ENCODE data around the gene GTSF1L.

The GTSF1L gene

GRCh38 chr20:43744151-43744611 is 17.4 kb upstream of the GTSF1L start:
- Histone ChIP-seq H3K9me3 (ENCODE audit: insufficient read depth, low read depth, low read length) (no peaks in the 10 kb centered on the region), H3K36me3 (ENCODE audit: insufficient read depth, low read depth, low read length) (no peaks in the 10 kb centered on the region), H3K27ac (ENCODE audit: low read length) (no peak overlapping the region), H3K4me3 (ENCODE audit: low read length) (no peak overlapping the region), H3K9ac (ENCODE audit: low read depth, low read length) (no peak overlapping the region), H3K4me1 (ENCODE audit: insufficient read depth, low read length) (no peaks in the 10 kb centered on the region), H3K27me3 (ENCODE audit: insufficient read depth, low read length) (no peaks in the 10 kb centered on the region)

- H3K36me3 ChIP-seq (ENCODE audit: insufficient read depth, low read depth, low read length), result no peaks in the 10 kb centered on the region
- H3K4me3 ChIP-seq (ENCODE audit: low read length), result no peak overlapping the region
- no peak overlapping the region for H3K27ac ChIP-seq (ENCODE audit: low read length)
- no peak overlapping the region for H3K9ac ChIP-seq (ENCODE audit: low read depth, low read length)
- no peaks in the 10 kb centered on the region for H3K9me3 ChIP-seq (ENCODE audit: insufficient read depth, low read depth, low read length)
- no peaks in the 10 kb centered on the region for H3K27me3 ChIP-seq (ENCODE audit: insufficient read depth, low read length)
- H3K4me1 ChIP-seq (ENCODE audit: insufficient read depth, low read length), result no peaks in the 10 kb centered on the region
These were observed 13.8 kb upstream of the GTSF1L start for GRCh38 chr20:43740642-43741041.

- Histone ChIP-seq H3K4me1 (ENCODE audit: insufficient read depth, low read length) (no peaks in the 10 kb centered on the region), H3K27ac (ENCODE audit: low read length) (no peak overlapping the region), H3K36me3 (ENCODE audit: insufficient read depth, low read depth, low read length) (no peaks in the 10 kb centered on the region)
These were observed 12.4 kb upstream of the GTSF1L start for GRCh38 chr20:43739148-43739749.

DNA sequence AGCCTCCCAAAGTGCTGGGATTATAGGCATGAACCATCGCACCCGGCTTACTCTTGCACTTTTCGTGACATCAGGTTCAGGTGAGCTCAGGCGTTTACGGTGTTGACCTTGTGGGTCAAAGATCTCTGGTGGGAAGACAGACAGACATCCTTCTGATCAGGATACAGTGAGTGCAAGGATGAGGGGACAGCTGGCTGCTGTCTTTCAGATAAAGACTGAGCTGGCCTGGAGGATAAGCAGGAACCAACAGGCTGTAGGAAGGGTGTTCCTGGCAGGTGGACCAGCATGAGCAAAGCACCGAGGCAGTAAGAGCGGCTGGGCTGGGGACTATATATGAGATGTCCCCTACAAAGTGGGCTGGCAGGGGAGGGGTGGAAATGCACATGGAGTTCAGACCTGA is 11.1 kb upstream of the GTSF1L start:
- Histone ChIP-seq H3K4me3 (ENCODE audit: low read length) (no peak overlapping the region), H3K4me1 (ENCODE audit: insufficient read depth, low read length) (no peaks in the 10 kb centered on the region), H3K9me3 (ENCODE audit: insufficient read depth, low read depth, low read length) (no peaks in the 10 kb centered on the region), H3K36me3 (ENCODE audit: insufficient read depth, low read depth, low read length) (no peaks in the 10 kb centered on the region), H3K27me3 (ENCODE audit: insufficient read depth, low read length) (no peaks in the 10 kb centered on the region), H3K27ac (ENCODE audit: low read length) (no peak overlapping the region), H3K9ac (ENCODE audit: low read depth, low read length) (no peak overlapping the region)

More at GRCh38 chr20:43739148-43739749, 12.4 kb upstream of the GTSF1L start:
- H3K27me3 ChIP-seq (ENCODE audit: insufficient read depth, low read length), result no peaks in the 10 kb centered on the region
- H3K9ac ChIP-seq (ENCODE audit: low read depth, low read length), result no peak overlapping the region
- no peaks in the 10 kb centered on the region for H3K9me3 ChIP-seq (ENCODE audit: insufficient read depth, low read depth, low read length)
- H3K4me3 ChIP-seq (ENCODE audit: low read length), result no peak overlapping the region

GRCh38 chr20:43736588-43737158 is 9.9 kb upstream of the GTSF1L start:
- H3K27me3 ChIP-seq (ENCODE audit: insufficient read depth, low read length), result no peaks in the 10 kb centered on the region
- no peak overlapping the region for H3K27ac ChIP-seq (ENCODE audit: low read length)
- H3K9ac ChIP-seq (ENCODE audit: low read depth, low read length), result no peak overlapping the region

DNA sequence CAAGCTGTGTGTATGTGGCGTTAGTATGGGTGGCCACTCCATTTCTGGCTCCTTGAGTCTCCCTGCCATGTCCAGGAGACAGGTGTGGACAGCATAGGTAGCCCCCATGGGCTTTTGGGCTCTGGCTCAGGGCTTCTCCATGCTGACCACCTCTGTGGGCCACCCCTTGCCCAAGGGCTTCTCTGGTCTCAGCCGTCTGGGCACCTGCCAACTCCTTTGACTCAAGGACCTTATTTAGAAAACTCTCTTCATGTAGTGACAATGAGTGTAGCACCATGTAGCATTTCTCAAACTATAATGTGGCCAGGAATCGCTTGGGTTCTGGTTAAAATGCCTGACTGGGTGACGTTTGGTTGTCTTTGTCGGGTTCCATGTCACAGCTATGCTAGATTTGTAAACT is 5.1 kb upstream of the GTSF1L start:
- Histone ChIP-seq H3K4me1 (ENCODE audit: insufficient read depth, low read length) (no peaks in the 10 kb centered on the region), H3K27me3 (ENCODE audit: insufficient read depth, low read length) (no peaks in the 10 kb centered on the region), H3K27ac (ENCODE audit: low read length) (no peak overlapping the region), H3K36me3 (ENCODE audit: insufficient read depth, low read depth, low read length) (no peaks in the 10 kb centered on the region), H3K9ac (ENCODE audit: low read depth, low read length) (no peak overlapping the region), H3K4me3 (ENCODE audit: low read length) (no peak overlapping the region), H3K9me3 (ENCODE audit: insufficient read depth, low read depth, low read length) (no peaks in the 10 kb centered on the region)

More at GRCh38 chr20:43736588-43737158, 9.9 kb upstream of the GTSF1L start:
- no peaks in the 10 kb centered on the region for H3K9me3 ChIP-seq (ENCODE audit: insufficient read depth, low read depth, low read length)
- no peak overlapping the region for H3K4me3 ChIP-seq (ENCODE audit: low read length)
- H3K4me1 ChIP-seq (ENCODE audit: insufficient read depth, low read length), result no peaks in the 10 kb centered on the region
- no peaks in the 10 kb centered on the region for H3K36me3 ChIP-seq (ENCODE audit: insufficient read depth, low read depth, low read length)

DNA sequence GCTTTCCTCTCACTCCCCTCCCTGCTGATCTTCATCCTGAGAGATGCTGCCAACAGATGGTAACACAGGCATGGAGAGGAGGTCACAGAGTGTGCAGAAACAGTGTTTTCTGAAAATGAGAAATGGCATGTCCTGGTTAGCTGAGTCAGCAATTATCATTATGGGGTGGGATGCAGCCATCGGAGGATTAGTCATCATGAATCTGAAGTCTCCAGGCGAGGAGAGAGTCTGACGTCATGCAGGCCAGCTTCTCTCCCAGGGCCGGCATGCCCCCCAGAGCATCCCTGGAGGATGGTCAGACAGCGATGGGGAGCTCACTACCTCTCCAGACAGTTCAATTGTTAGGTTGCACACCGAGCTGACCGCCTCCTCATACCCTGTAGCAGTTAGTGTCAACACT is 4.7 kb upstream of the GTSF1L start:
- H3K4me1 ChIP-seq (ENCODE audit: insufficient read depth, low read length), result no peaks in the 10 kb centered on the region
- no peaks in the 10 kb centered on the region for H3K27me3 ChIP-seq (ENCODE audit: insufficient read depth, low read length)
- H3K9ac ChIP-seq (ENCODE audit: low read depth, low read length), result no peak overlapping the region
- no peaks in the 10 kb centered on the region for H3K36me3 ChIP-seq (ENCODE audit: insufficient read depth, low read depth, low read length)
- no peak overlapping the region for H3K27ac ChIP-seq (ENCODE audit: low read length)
- H3K9me3 ChIP-seq (ENCODE audit: insufficient read depth, low read depth, low read length), result no peaks in the 10 kb centered on the region
- no peak overlapping the region for H3K4me3 ChIP-seq (ENCODE audit: low read length)

DNA sequence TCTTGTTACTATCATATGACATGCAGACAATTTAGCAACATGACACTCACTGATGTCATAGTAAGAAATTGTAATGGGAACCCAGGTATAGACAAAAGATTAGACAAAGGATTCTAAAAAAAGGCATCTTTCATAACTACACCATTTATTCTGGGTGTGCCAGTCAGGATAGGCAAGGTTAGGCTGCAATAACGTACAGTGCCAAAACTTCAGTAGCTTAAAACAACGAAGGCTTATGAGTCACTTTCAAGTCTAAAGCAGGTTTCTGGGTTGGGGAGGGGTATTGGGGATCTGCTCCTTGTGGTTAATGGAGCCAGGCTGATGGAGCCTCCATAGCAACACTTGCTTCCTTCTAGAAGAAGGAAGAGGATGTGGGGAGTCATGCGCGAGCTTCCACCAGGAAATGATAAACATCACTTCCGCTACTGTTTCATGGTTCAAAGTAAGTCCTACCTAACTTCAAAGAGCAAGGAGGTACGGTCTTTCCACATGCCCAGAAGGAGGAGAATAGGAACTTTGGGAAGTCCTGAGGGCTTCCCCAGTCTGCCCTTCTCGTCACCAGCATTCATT is 2.0 kb upstream of the GTSF1L start:
- H3K4me3 ChIP-seq (ENCODE audit: low read length), result no peak overlapping the region

GRCh38 chr20:43727980-43728590 is 1.3 kb upstream of the GTSF1L start:
- Histone ChIP-seq H3K9me3 (ENCODE audit: insufficient read depth, low read depth, low read length) (no peaks in the 10 kb centered on the region), H3K9ac (ENCODE audit: low read depth, low read length) (no peak overlapping the region), H3K27me3 (ENCODE audit: insufficient read depth, low read length) (no peaks in the 10 kb centered on the region), H3K4me3 (ENCODE audit: low read length) (no peak overlapping the region), H3K4me1 (ENCODE audit: insufficient read depth, low read length) (no peaks in the 10 kb centered on the region), H3K27ac (ENCODE audit: low read length) (no peak overlapping the region), H3K36me3 (ENCODE audit: insufficient read depth, low read depth, low read length) (no peaks in the 10 kb centered on the region)

More for the DNA sequence above, 2.0 kb upstream of the GTSF1L start:
- H3K36me3 ChIP-seq (ENCODE audit: insufficient read depth, low read depth, low read length), result no peaks in the 10 kb centered on the region
- H3K27me3 ChIP-seq (ENCODE audit: insufficient read depth, low read length), result no peaks in the 10 kb centered on the region
- H3K4me1 ChIP-seq (ENCODE audit: insufficient read depth, low read length), result no peaks in the 10 kb centered on the region
- no peaks in the 10 kb centered on the region for H3K9me3 ChIP-seq (ENCODE audit: insufficient read depth, low read depth, low read length)
- no peak overlapping the region for H3K9ac ChIP-seq (ENCODE audit: low read depth, low read length)
- H3K27ac ChIP-seq (ENCODE audit: low read length), result no peak overlapping the region

DNA sequence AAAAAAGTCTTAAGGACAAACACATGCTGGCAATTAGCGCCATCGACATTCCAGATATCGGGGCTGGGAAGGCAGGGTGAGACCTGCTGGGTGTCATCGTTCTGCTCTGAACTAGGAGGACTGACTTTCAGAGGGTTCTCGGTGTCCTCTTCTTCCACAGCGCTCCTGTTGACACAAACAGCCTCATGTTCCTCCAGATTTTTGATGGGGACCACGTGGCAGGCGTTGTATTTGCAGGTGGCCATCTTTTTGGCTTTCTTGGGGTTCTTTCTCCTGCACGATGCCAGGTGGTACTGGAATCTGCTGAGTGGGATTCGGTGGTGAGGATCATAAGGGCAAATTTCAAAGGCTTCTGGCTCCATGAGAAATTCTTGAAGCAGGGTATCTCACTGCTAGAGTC is 469 bp downstream of the GTSF1L start:
- Histone ChIP-seq H3K27ac (ENCODE audit: low read length) (no peak overlapping the region), H3K36me3 (ENCODE audit: insufficient read depth, low read depth, low read length) (no peaks in the 10 kb centered on the region), H3K4me3 (ENCODE audit: low read length) (no peak overlapping the region), H3K9ac (ENCODE audit: low read depth, low read length) (no peak overlapping the region), H3K4me1 (ENCODE audit: insufficient read depth, low read length) (no peaks in the 10 kb centered on the region), H3K9me3 (ENCODE audit: insufficient read depth, low read depth, low read length) (no peaks in the 10 kb centered on the region), H3K27me3 (ENCODE audit: insufficient read depth, low read length) (no peaks in the 10 kb centered on the region)

GRCh38 chr20:43725666-43726065 is 1.1 kb downstream of the GTSF1L start:
- no peaks in the 10 kb centered on the region for H3K36me3 ChIP-seq (ENCODE audit: insufficient read depth, low read depth, low read length)
- H3K4me1 ChIP-seq (ENCODE audit: insufficient read depth, low read length), result no peaks in the 10 kb centered on the region; the same call in 1 of the 2 replicates
- H3K9me3 ChIP-seq (ENCODE audit: insufficient read depth, low read depth, low read length), result no peaks in the 10 kb centered on the region
- no peak overlapping the region for H3K9ac ChIP-seq (ENCODE audit: low read depth, low read length)
- no peak overlapping the region for H3K4me3 ChIP-seq (ENCODE audit: low read length)
- no peak overlapping the region for H3K27ac ChIP-seq (ENCODE audit: low read length)
- no peaks in the 10 kb centered on the region for H3K27me3 ChIP-seq (ENCODE audit: insufficient read depth, low read length)

GRCh38 chr20:43724383-43724782 is 2.4 kb downstream of the GTSF1L start:
- no peak overlapping the region for H3K27ac ChIP-seq (ENCODE audit: low read length)
- H3K4me1 ChIP-seq (ENCODE audit: insufficient read depth, low read length), result no peaks in the 10 kb centered on the region; the same call in 1 of the 2 replicates
- no peaks in the 10 kb centered on the region for H3K27me3 ChIP-seq (ENCODE audit: insufficient read depth, low read length)
- no peaks in the 10 kb centered on the region for H3K9me3 ChIP-seq (ENCODE audit: insufficient read depth, low read depth, low read length)
- no peaks in the 10 kb centered on the region for H3K36me3 ChIP-seq (ENCODE audit: insufficient read depth, low read depth, low read length)
- no peak overlapping the region for H3K9ac ChIP-seq (ENCODE audit: low read depth, low read length)
- no peak overlapping the region for H3K4me3 ChIP-seq (ENCODE audit: low read length)

Data from iPS-20b (cell line).